Psoas muscle (tissue), 8 donors: ENCODE measurements around the gene GTF2H2C. TPM values are rescaled to one million over a fixed set of nuclear protein-coding genes. Genes with fewer than 3 reads are reported as not detected.

Experiments used
- ATAC-seq, 4 donors: fragments of 200-7000 bp; cut with Tn5 transposase; one replicate each; pipeline ENCODE4 v1.9.1; 2020; ENCODE audit warnings: moderate library complexity in 3 of 4, mild to moderate bottlenecking in 2 of 4
- DNase-seq, 2 donors: peaks; one replicate each; pipeline ENCODE4 v3.0.0-alpha.2; 2020
- H3K27ac ChIP-seq: fragments of 200-600 bp; one replicate; pipeline ENCODE4 v1.8.0; 2022
- H3K27me3 ChIP-seq, 3 donors: fragments of 200-600 bp in 1 of 3; one replicate each; pipeline versions ENCODE4 v1.6.1 to v1.8.0; 2013 to 2022; ENCODE audit warnings: low read length in 2 of 3, mild to moderate bottlenecking in 2 of 3, moderate library complexity in 1 of 3; ENCODE audit not compliant: insufficient read depth in 3 of 3
- H3K36me3 ChIP-seq, 2 donors: fragments of 200-600 bp in 1 of 2; one replicate each; pipeline versions ENCODE4 v1.6.1 to v1.8.0; 2013 to 2022; ENCODE audit warnings: low read depth in 1 of 2, mild to moderate bottlenecking in 1 of 2, moderate library complexity in 1 of 2; ENCODE audit not compliant: insufficient read depth in 1 of 2
- H3K4me1 ChIP-seq: fragments of 200-600 bp; one replicate; pipeline ENCODE4 v1.8.0; 2022
- H3K4me3 ChIP-seq: fragments of 200-600 bp; one replicate; pipeline ENCODE4 v1.8.0; 2022; ENCODE audit warnings: mild to moderate bottlenecking
- H3K9me3 ChIP-seq: fragments of 200-600 bp; one replicate; pipeline ENCODE4 v1.8.0; 2022
- CTCF ChIP-seq: fragments of 200-600 bp; IDR thresholded peaks from one replicate; pipeline ENCODE4 v1.8.0; 2022; ENCODE audit warnings: antibody characterized with exemption
- WGBS, 3 donors: extraction: QIAGEN DNeasy Blood & Tissue Kit; methylation state at CpG; one replicate each; pipeline versions ENCODE4 v1.1.6 to v1.1.7; 2013; 5-methylcytosine and 5-hydroxymethylcytosine counted together
- intact Hi-C, 2 donors: fragments of 100-400 bp; cut with DNase I; formaldehyde crosslinking; loops; one replicate each; pipeline versions ENCODE4 v1.11.0 to v1.14.2; 2022
- polyA plus RNA-seq, 3 donors: library from polyadenylated mRNA; stranded (reverse); fragments of 200-250 nt; gene quantifications; one replicate each; pipeline ENCODE4 v1.2.3, GENCODE V29; 2013
- total RNA-seq, 4 donors: library from RNA; stranded (reverse); fragmentation: NEBNext Ultra II Directional in 2 of 4; extraction: Animal tissue kit (Norgen Biotek cat#: 25700) in 2 of 4; gene quantifications; one replicate each; pipeline versions ENCODE4 v1.2.1 to v1.2.4, GENCODE V29; 2021 to 2023
- donor health status: healthy with polysubstance abuse.
- donor health status: DM: no; HTN: no; CAD: no; lungs with moderate emphysema.
- donor health status: Bipolar disorder and iron deficiency.
- donor health status: healthy.
- donor health status: DM: yes; HTN: yes; CAD: no.
- donor health status: DM: no; HTN: no; CAD: no.
- donor health status: DM: no; HTN: no; CAD: no.
- donor health status: DM: yes; HTN: yes; CAD: no.

The GTF2H2C gene
- total and polyA plus RNA-seq, 7 donors: 8.0 to 20.2 (median 15.2) TPM

- no peaks in the 10 kb centered on the region for H3K4me1 ChIP-seq
These were observed 32.7 kb upstream of the GTF2H2C start for GRCh38 chr5:69527128-69527770.

GRCh38 chr5:69528035-69528434 is 32.0 kb upstream of the GTF2H2C start:
- WGBS, 3 donors: 64 to 69% (median 68%) methylated on average over 5 of the region's 5 CpGs
- Histone ChIP-seq H3K4me1 (no peaks in the 10 kb centered on the region), H3K36me3 (no peaks in the 10 kb centered on the region), H3K9me3 (no peaks in the 10 kb centered on the region), H3K27ac (no peak overlapping the region), H3K4me3 (no peak overlapping the region), H3K27me3 (no peaks in the 10 kb centered on the region)
- TF ChIP-seq CTCF: no peak
- intact Hi-C loops: no loop called here
- DNase-seq (no peak), ATAC-seq (no peak)

More at GRCh38 chr5:69527128-69527770, 32.7 kb upstream of the GTF2H2C start:
- H3K27me3 ChIP-seq: no peaks in the 10 kb centered on the region
- H3K9me3 ChIP-seq: no peaks in the 10 kb centered on the region
- WGBS, 3 donors: 78 to 87% (median 79%) methylated on average over 7 of the region's 7 CpGs
- no peak overlapping the region for H3K27ac ChIP-seq
- DNase-seq: no peak
- H3K4me3 ChIP-seq: no peak overlapping the region
- no peak for TF ChIP-seq CTCF
- intact Hi-C loops: no loop called here
- H3K36me3 ChIP-seq: no peaks in the 10 kb centered on the region
- ATAC-seq: no peak

- Histone ChIP-seq H3K36me3 (no peaks in the 10 kb centered on the region), H3K9me3 (no peaks in the 10 kb centered on the region), H3K4me1 (no peaks in the 10 kb centered on the region), H3K27me3 (no peaks in the 10 kb centered on the region), H3K4me3 (no peak overlapping the region), H3K27ac (no peak overlapping the region)
- TF ChIP-seq CTCF: no peak
- intact Hi-C loops: no loop called here
- 80 to 85% (median 84%) methylated on average over 4 of the region's 4 CpGs for WGBS, 3 donors
- DNase-seq (no peak), ATAC-seq (no peak)
These were observed 31.4 kb upstream of the GTF2H2C start for GRCh38 chr5:69528609-69529008.

GRCh38 chr5:69530561-69531405 is 29.2 kb upstream of the GTF2H2C start:
- WGBS, 3 donors: 79 to 81% (median 79%) methylated on average over 7 of the region's 7 CpGs

More at GRCh38 chr5:69530561-69531405, 29.2 kb upstream of the GTF2H2C start:
- H3K9me3 ChIP-seq: no peaks in the 10 kb centered on the region
- H3K4me1 ChIP-seq: no peaks in the 10 kb centered on the region
- no peaks in the 10 kb centered on the region for H3K27me3 ChIP-seq
- no peak for TF ChIP-seq CTCF
- ATAC-seq (no peak), DNase-seq (no peak)
- no peak overlapping the region for H3K4me3 ChIP-seq
- no peak overlapping the region for H3K27ac ChIP-seq
- intact Hi-C loops: no loop called here
- no peaks in the 10 kb centered on the region for H3K36me3 ChIP-seq
